ENCODE results near the gene CDH10.

Gene CDH10

DNA sequence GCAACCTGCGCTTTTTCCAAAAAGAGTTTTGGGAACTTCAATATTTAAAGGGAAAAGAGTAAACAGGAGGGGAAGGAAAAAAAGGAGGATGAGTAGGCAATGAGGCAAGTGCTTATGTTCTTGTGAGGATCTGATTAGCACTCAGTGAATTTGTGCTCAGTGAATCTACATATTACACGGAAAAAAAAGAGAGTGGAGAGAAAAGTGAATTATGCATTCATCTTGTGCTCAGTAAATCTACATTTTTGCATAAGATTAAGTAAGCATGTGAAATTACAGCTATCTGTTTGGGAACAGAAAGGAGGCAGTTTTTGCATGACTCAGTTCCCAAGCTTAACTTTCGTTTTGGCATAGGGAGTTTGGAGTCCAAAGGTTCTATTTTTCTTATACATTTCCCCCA lies 170.1 kb downstream of the CDH10 start:
- H3K4me3 ChIP-seq (ENCODE audit: low read length), result no peak overlapping the region
- no peaks in the 10 kb centered on the region for H3K4me1 ChIP-seq (ENCODE audit: control insufficient read depth, insufficient read depth, low read length)
- H3K27ac ChIP-seq (ENCODE audit: low read depth, low read length), result no peak overlapping the region
- no peaks in the 10 kb centered on the region for H3K27me3 ChIP-seq (ENCODE audit: control insufficient read depth, insufficient read depth, low read length)
- H3K36me3 ChIP-seq (ENCODE audit: control insufficient read depth, insufficient read depth, low read length), result no peaks in the 10 kb centered on the region
- H3K9ac ChIP-seq (ENCODE audit: low read length), result no peak overlapping the region

DNA sequence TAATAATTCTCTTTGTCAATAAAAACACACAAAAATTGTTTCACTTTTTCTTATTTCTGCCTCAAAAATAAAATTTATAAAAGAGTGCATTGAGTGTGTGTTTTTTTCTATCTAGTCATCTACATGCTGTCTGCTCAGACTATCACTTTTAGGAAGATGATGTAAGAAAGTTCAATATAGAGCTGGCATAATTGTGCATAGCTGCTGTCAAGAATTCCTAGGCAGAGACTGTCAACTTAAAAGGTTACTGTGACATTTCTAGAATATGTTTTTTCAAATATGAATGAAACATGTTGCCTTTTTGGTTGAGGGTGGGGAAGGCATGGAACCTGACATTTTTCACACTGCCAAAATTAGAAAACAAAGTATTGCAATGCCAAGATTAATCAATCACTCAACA lies 172.3 kb downstream of the CDH10 start:
- Histone ChIP-seq H3K27me3 (ENCODE audit: control insufficient read depth, insufficient read depth, low read length) (no peaks in the 10 kb centered on the region), H3K9ac (ENCODE audit: low read length) (no peak overlapping the region), H3K4me3 (ENCODE audit: low read length) (no peak overlapping the region), H3K4me1 (ENCODE audit: control insufficient read depth, insufficient read depth, low read length) (no peaks in the 10 kb centered on the region), H3K27ac (ENCODE audit: low read depth, low read length) (no peak overlapping the region), H3K36me3 (ENCODE audit: control insufficient read depth, insufficient read depth, low read length) (no peaks in the 10 kb centered on the region)

DNA sequence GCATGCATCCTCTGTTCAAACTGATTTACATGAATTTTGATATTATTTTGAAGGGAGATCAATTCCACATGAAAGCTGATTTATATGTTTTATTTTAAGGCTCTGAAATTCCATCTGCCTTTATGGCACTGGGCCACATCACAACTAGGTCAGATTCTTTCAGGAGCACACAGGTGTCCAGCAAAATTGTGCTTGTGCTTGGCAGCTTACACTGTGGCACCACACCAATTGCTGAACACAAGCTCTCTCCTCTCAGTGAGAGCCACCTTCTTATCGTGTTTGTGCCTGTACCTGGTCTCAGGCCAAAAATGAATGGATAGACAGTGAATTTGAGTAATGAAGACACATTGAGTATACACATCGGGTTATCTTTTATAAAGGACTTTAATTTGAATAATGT lies 200.4 kb downstream of the CDH10 start:
- Histone ChIP-seq H3K27ac (ENCODE audit: low read depth, low read length) (no peak overlapping the region), H3K27me3 (ENCODE audit: control insufficient read depth, insufficient read depth, low read length) (no peaks in the 10 kb centered on the region), H3K4me3 (ENCODE audit: low read length) (no peak overlapping the region), H3K4me1 (ENCODE audit: control insufficient read depth, insufficient read depth, low read length) (no peaks in the 10 kb centered on the region), H3K36me3 (ENCODE audit: control insufficient read depth, insufficient read depth, low read length) (no peaks in the 10 kb centered on the region), H3K9ac (ENCODE audit: low read length) (no peak overlapping the region)

DNA sequence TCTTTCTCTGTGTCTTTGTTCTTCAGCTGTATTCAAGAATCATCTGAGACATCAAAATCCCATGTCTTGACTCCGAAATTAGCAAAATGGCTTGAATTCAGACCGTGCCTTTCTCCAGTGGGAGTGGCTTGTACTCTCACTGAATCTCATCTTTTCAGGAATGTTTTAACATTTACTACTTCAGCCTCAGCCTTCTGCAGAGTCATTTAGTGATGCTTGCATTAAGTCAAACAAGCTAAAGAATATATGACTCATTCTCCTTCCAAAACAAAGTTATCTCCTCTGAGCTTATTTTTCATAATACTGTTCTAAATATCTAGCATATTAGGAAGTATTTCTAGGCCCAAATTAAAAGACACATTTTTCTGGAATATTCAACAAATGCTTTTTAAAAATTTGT lies 205.3 kb downstream of the CDH10 start:
- no peak overlapping the region for H3K9ac ChIP-seq (ENCODE audit: low read length)
- no peaks in the 10 kb centered on the region for H3K36me3 ChIP-seq (ENCODE audit: control insufficient read depth, insufficient read depth, low read length)
- no peak overlapping the region for H3K4me3 ChIP-seq (ENCODE audit: low read length)
- H3K27ac ChIP-seq (ENCODE audit: low read depth, low read length), result no peak overlapping the region
- H3K4me1 ChIP-seq (ENCODE audit: control insufficient read depth, insufficient read depth, low read length), result no peaks in the 10 kb centered on the region
- no peaks in the 10 kb centered on the region for H3K27me3 ChIP-seq (ENCODE audit: control insufficient read depth, insufficient read depth, low read length)

Data from rectal smooth muscle tissue (tissue), 1 donor.